ENCODE measurements around the gene TRDMT1. TPM values are rescaled to one million over a fixed set of nuclear protein-coding genes. Genes with fewer than 3 reads are reported as not detected.

The TRDMT1 gene
- total RNA-seq, 4 donors from 2014 or later = 29.4 to 39.7 (median 31.7) TPM

DNA sequence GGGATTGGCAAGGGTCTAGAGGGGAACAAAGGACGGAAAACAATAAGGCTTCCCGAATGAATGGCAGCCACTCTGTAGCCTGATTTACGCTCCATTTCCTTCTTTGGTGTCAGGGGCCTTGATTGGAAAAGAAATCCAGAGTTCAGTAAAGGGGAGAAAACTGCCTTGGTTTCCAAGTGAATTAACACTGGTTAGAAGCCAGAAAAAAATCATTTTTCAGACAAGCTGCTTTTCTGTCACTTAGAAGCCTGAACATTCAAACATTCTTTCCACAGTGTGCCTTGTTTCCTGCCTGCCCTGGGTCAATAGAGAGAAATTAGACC, 283 bp upstream of the TRDMT1 start:
- TF ChIP-seq, protein P1, sequence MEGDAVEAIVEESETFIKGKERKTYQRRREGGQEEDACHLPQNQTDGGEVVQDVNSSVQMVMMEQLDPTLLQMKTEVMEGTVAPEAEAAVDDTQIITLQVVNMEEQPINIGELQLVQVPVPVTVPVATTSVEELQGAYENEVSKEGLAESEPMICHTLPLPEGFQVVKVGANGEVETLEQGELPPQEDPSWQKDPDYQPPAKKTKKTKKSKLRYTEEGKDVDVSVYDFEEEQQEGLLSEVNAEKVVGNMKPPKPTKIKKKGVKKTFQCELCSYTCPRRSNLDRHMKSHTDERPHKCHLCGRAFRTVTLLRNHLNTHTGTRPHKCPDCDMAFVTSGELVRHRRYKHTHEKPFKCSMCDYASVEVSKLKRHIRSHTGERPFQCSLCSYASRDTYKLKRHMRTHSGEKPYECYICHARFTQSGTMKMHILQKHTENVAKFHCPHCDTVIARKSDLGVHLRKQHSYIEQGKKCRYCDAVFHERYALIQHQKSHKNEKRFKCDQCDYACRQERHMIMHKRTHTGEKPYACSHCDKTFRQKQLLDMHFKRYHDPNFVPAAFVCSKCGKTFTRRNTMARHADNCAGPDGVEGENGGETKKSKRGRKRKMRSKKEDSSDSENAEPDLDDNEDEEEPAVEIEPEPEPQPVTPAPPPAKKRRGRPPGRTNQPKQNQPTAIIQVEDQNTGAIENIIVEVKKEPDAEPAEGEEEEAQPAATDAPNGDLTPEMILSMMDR (IDR thresholded peaks at IDR 0.05) = no peak
- no peak for TF ChIP-seq POLR2A (IDR thresholded peaks at IDR 0.05)
- H3K4me3 ChIP-seq (replicated peaks in 1 of 3) = peak overlapping the region in 1 of 3 donors; percentile 54
- no peaks in the 10 kb centered on the region for H3K27me3 ChIP-seq
- no peaks in the 10 kb centered on the region for H3K9me3 ChIP-seq
- intact Hi-C loops (cut with DNase I) = no loop called here
- H3K4me1 ChIP-seq = peaks cover 16 to 27% of the 10 kb centered on the region in 2 donors
- no peak for DNase-seq
- H3K27ac ChIP-seq = peak overlapping the region; percentile 86 to 99 (median 98)
- no peaks in the 10 kb centered on the region for H3K36me3 ChIP-seq
- WGBS, 2 donors = 13 to 17% methylated on average over 3 of the region's 3 CpGs

DNA sequence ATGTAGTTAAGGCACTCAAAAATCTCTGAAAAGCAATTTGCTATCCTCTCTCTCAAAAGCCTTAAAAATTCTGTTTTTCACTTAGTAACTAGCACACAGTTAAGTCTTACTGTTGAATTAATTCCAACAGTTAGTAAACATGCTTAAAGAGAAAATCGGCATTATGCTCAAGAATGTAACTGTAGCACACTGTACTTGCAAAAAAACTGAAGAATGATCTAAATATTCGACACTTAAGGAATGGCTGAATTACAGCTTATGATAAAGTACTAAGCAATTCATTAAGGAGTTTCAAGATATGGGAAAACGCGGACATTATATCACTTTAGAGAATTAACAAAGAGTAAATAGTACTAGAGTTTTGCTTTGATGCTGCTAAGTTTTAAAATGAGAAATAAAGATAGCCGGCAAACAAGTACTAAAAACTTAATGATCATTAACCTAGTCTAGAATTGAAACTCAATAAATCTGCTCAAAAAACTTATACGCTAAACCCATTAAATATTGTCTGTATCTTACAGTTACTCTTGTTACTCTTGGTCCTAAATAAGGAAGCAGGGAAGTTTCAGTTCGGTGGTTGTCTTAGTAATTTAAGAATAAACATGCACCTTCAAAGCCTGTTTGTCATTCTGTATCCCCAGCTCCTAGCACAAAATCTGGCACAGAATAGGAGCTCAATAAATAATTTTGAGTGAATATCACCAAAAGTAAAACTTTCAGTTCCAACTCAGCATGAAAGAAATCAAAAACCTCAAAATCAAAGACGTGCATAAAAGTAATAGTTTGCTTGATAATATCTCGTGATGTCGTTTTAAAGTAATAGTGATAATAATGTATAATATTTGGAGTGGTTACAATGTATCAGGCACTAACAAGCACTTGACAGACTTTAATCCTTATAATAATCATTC, 1.2 kb downstream of the TRDMT1 start:
- Histone ChIP-seq H3K36me3 (no peaks in the 10 kb centered on the region), H3K27me3 (no peaks in the 10 kb centered on the region), H3K4me3 (replicated peaks in 1 of 3) (peak overlapping the region; percentile 34 to 76 (median 54)), H3K9me3 (no peaks in the 10 kb centered on the region), H3K4me1 (peaks cover 21 to 31% of the 10 kb centered on the region in 2 donors), H3K27ac (peak overlapping the region; percentile 86 to 99 (median 98))
- TF ChIP-seq, protein P1 (IDR thresholded peaks at IDR 0.05) = no peak
- no peak for TF ChIP-seq POLR2A (IDR thresholded peaks at IDR 0.05)
- intact Hi-C loops (cut with DNase I) = no loop called here
- WGBS, 2 donors = 32 to 35% methylated on average over 10 of the region's 10 CpGs
- no peak for DNase-seq

DNA sequence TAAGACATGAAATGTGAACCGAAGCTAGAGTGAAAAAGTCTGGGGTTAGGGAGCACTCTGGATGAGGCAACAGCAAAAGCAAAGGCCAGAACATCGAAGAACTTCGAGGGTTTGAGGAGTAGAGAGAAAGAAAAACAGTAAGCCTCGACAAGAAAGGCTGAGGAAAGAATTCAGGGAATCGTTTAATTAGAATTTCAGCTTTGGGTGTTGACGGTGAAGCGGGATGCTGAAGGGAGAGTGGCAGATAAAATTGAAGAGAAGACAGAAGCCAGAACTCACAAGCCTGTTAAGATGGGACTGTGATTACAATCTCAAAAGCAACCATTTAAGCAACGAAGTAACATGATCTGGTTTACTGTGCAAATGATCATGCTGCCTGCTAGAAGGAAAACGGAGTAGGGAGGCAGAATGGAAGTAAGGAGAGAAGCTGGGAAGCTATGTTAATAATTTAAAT, 2.1 kb downstream of the TRDMT1 start:
- Histone ChIP-seq H3K4me3 (replicated peaks in 1 of 3) (no peak overlapping the region), H3K9me3 (no peaks in the 10 kb centered on the region), H3K36me3 (no peaks in the 10 kb centered on the region), H3K27me3 (no peaks in the 10 kb centered on the region), H3K4me1 (peaks cover 21 to 31% of the 10 kb centered on the region in 2 donors), H3K27ac (peak overlapping the region; percentile 86 to 99 (median 98))
- TF ChIP-seq POLR2A (IDR thresholded peaks at IDR 0.05) = peak in 1 of 2 donors; percentile 67
- TF ChIP-seq, protein P1 (IDR thresholded peaks at IDR 0.05) = no peak
- intact Hi-C loops (cut with DNase I) = no loop called here
- no peak for DNase-seq
- WGBS, 2 donors = 12 to 21% methylated on average over 9 of the region's 9 CpGs

DNA sequence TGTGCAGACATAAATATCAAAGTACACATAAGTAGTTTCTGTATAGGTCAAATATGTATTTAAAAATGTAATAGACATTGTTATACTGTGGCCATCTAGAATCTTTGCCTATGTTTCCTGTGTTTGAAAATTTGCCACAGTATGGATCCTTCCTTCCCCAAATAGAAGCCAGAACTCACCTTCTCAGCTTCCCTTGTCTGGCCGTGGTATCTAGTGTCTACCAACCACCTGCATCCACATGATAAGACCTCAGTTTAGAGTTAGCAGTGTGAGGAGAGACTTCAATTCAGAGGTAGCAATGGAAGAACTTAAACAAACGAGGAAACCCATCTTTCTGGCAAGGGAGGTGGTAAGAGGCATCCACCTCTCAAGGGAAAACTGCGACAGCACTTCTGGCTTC, 4.9 kb downstream of the TRDMT1 start:
- DNase-seq = no peak
- peak overlapping the region; percentile 62 to 74 (median 67) for H3K27ac ChIP-seq

More for the DNA sequence above, 4.9 kb downstream of the TRDMT1 start:
- Histone ChIP-seq H3K27me3 (no peaks in the 10 kb centered on the region), H3K4me3 (replicated peaks in 1 of 3) (no peak overlapping the region), H3K36me3 (no peaks in the 10 kb centered on the region), H3K4me1 (peaks cover 18 to 26% of the 10 kb centered on the region in 2 donors), H3K9me3 (no peaks in the 10 kb centered on the region)
- no peak for TF ChIP-seq POLR2A (IDR thresholded peaks at IDR 0.05)
- TF ChIP-seq, protein P1 (IDR thresholded peaks at IDR 0.05) = no peak
- intact Hi-C loops (cut with DNase I) = no loop called here
- WGBS, 2 donors = 67 to 78% methylated on average over 3 of the region's 3 CpGs

Data from thyroid gland (tissue), 4 donors.